Stimulated activated CD4-positive, alpha-beta T cell treated with anti-CD3 and anti-CD28 coated beads, Interleukin-1b, Interleukin-23, amount 100 ng/mL, for 24 hours (primary cell): ENCODE measurements around the gene HAUS7.
"Not testable (repeated sequence)": the region's sequence is repeated elsewhere in the genome, so short reads cannot be mapped to it uniquely, and the experiment has no call there.

Experiments used
- DNase-seq, 4 experiments: peaks; one replicate each; pipeline ENCODE4 v3.0.0-alpha.2; 2020; ENCODE audit warnings: low read depth in 4 of 4, low spot score in 1 of 4

HAUS7 gene

DNA sequence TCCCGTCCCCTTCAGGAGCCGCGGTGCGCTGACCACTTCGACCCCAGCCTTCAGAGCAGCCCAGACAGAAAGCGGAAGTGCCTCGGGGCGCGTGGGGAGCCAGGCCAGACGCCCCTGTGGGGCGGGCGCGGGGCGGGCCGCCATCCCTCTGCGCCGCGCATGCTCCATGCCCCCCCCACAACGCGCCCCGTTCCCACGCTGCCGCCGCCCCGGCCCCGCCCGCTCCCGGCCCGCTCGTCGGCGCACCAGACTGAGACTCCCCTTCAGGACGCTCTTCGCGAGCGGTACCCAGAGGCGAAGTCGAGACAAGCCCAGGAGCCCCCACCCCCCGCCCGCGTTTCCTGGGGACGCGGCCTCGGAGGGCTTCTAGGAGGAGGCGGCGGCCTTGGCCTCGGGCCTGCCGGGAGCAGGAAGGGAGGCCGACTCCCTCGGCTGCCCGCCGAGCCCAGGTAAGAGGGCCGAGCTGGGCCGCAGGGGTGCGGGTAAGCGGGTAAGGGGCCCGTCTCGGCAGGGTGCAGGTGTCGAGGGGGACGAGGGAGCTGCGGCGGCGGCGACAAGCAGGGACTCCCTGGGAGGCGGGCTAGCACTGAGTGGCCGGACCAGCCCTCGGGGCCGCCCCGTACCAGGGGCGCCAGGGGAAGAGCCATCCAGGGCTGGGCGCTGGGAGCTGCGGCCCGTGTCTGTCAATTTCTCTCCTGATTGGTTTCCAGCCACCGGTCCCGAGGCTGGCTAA, 59.0 kb downstream of the HAUS7 start, which contains the start of gene ZFP92:
Gene ZFP92, plus strand, starts transcription at position 218 of the 733 bp plus-strand sequence. CDS start 6,851 bp downstream, outside the sequence.
- DNase-seq = peak in 2 of 4 experiments; percentile 11

DNA sequence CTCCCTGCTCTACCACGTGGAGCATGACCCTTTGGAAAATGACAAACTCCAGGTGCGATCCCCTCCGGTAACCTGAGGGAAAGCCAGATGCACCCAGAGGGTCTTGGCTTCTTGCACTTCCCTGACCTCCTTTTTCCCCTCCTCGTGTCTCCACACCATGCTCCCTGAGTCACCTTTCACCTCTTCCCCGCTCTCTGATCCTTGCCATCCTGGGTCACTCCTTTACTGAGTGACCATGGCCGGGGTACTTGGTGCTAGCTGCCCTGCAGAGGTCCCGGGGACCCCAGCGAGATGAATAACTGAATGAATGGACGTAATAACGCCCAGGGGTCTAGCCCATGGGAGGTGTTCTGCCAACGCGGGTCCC, 59.5 kb downstream of the HAUS7 start:
- DNase-seq = no peak

DNA sequence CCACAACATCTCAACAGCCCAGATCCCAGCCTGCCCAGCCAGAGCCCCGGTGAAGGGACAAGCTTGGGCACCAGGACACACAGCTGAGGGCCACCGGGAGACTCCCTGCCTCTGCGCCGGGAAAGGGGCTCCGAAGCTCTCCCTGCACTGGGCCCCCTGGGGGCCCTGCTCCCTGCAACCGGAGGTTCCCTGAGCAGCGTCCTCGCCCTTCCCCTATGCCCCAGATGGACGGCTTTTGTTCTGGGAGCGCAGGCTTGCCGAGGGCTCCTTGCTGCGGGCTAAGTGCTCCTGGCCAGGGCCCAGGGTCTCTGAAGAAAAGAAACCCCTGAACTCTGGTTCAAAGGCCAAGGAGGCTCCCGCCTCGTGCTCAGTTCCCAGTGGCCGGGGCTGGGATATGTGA, 60.0 kb downstream of the HAUS7 start:
- DNase-seq = no peak

DNA sequence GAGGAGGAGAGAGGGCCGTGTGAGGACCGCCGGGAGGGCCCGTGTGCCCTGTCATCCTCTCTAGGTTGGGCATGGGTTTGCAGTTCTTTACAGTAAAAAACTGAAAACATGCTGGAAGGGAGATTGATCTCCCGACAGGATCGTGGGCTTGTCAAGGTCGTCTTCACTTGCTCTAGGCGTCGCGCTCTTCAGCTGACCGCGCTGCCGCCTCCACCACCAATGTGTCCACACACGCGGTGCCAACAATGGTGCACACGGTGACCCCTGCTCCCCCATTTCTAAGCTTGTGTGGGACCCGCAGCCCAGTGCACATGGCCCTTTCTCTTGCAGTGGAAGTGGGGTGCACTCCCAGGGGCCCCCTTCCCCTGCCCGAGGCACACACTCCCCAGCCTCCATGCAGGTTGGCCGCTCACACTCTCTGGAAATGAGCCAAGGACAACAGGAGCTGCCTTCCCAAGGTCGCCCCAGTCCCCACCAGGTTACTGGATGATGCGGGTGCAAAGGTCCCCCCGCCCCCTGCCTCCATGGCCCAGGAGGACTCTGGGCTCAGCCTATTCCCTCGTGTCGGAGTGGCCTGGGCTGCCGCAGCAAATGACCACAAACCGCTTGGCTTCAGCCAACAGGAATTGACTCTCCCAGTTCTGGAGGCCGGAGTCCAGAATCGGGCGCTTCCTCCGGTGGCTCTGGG, 60.8 kb downstream of the HAUS7 start:
- no peak for DNase-seq

DNA sequence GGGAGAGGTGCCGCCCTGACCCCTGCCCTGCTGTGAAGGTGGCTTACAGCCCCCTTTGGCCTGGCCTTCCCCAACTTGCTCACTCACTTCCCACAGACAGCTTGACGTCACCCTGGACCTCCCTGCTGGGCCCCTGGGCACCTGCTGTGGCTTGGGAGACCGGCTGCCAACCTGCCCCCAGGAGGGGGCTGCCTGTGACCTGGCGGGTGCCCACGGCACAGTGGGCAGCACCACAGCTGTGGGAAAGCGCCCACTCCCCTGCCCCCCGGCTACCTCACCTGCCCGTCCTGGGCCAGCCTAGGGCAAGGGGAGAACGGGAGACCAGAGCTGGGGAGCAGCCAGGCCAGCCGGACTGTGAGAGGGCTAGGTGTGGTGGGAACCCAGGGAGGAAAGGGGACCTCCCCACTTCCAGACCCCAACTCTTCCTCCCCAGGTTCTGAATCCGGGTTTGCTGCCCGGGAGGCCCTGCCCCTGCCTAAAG, 61.5 kb downstream of the HAUS7 start:
- no peak for DNase-seq

DNA sequence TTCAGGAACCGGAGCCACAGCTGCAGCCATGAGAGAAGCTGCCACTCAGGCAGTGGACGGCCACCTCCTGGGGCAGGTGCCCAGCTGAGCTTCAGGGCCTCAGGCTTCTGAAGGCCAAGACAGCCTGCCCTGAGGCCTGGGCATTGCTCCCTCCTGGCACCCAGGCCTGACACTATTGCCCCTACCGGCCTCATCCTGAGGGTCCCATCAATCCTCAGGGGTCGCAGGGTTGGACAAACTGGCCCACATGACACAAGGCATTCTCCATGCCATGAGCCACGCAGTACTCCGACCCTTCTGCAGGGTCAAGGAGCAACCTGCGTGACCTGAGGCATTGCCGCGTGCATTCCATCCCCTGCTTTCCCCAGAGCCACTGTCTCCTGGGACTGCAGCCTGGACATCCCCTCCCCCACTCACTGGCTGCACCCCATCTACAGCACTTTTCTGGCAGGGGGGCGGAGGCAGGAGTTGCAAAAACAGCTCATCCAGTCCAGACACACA, 62.1 kb downstream of the HAUS7 start:
- no peak for DNase-seq

DNA sequence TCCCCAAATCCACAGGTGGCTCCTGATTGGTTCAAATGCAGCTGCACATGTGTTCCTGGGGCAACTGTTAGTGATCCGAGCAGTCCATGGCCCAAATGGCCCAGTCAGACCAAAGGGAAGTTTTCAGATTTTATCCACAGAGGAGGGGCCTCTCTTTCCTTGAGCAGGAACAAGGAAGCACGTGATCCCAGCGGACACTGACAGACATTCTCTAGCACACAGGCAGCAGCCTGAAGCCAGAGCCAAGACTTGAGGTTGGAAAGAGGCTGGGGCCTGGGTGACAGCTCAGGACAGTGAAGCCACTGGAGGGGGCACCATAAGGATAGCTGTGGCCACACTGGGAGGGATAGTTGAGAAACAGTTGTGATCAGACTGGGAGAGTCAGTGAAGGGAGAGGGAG, 62.6 kb downstream of the HAUS7 start:
- no peak for DNase-seq

DNA sequence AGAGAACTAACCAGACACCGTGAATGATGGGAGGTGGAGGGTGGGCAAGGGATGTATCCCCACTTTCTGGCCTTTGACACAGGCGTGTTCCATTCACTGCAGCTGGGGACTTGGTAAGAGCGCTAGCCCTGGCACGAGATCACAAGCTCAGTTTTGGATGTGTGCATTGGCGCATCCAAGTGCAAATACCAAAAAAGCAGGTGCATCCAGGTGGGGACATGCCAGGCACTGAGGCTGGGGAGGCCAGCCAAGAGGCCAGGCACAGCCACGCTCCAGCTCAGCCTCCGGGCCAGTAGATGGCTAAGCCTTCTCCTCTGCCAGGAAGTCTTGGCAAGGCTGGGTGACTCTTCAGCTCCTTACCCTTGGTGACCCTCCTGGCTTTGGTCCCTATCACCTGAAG, 63.5 kb downstream of the HAUS7 start:
- no peak for DNase-seq

DNA sequence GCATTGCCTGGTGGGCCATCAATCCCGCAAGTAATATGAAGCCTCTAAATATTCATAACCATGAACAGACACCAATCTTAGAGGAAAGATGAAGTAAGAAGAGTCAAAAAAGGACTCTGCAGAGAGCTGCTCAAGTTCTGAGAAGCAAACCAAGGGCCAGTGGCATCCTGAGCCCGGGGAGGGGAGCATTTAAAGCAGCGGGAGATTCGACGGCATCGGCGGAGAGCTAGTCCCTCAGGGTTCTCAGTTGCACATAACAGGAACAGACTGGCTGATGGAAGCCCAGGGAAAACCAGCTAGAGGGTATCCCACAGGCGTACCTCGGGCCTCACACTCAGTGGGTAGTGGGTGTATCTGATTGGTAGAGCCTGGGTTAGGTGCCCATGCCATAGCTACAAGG, 64.4 kb downstream of the HAUS7 start:
- DNase-seq = no peak

DNA sequence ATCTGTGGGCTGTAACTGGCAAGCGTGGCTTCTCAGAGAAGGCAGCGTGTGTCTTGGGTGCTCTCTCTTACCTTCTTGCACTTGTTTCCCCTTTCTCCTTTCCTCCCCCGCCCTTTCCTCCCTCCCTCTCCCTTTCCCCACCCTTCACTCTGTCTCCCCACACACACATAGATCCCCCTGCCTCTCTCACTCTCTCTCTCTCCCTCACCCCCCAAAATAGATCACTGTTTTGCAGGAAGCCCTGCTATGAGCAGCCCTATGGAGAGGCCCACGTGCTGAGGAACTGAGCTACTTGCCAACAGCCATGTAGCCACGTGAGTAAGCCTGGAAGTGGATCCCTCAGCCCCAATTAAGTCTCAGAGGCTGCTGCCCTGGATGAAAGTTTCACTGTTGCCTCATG, 65.0 kb downstream of the HAUS7 start:
- DNase-seq = no peak

DNA sequence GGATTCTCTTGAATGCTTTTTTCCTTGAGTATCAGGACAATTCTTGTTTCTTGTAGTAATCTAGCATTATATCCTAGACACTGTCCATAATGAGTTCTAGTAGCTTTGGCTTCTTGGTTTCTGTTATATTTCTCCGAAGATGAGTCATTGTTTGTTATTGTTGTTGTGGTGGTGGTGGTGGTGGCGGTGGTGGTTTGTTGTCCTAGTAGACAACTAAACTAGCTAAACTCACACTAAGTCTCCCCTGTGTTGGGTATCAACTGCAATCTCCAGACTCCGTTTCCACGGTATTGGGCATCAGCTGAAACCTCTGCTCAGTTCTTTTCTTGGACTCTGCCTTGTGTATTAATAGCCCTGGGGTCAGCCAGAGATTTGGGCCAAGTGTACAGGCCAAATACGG, 66.0 kb downstream of the HAUS7 start:
- not testable (repeated sequence) for DNase-seq

DNA sequence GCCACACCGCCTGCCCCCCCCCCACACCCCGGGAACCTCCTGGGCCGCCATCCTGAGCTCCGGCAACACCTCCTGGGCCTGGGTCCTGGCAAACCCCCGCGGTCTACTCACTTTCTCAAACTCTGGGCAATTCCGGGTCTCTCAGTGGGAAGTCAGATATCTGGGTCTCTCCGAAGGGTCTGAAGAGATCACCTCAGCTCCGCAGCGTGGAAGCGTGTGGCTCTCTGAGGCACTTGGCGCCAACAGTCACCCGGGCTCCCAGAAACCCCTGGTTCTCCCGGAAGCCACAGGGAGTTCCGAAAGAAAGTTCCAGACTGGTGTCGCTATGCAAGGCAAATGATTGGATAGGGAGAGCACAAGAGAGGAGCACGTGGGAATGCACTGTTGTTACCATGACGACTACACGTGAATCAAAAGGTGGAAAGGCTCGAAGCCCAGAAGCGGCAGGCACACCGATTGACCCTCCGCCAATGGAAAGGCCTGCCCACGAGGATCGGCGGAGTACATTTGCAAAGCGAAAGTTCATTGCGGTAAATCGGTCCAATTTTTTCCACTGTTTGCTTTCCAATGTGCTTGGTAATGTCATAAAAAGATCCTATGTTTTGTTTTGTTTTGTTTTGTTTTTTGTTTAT, 69.1 kb downstream of the HAUS7 start, which contains the start of gene PNMA6E:
Gene PNMA6E, minus strand, starts transcription at position 218 of the 632 bp plus-strand sequence. CDS start 2,501 bp downstream, outside the sequence.
- no peak for DNase-seq

DNA sequence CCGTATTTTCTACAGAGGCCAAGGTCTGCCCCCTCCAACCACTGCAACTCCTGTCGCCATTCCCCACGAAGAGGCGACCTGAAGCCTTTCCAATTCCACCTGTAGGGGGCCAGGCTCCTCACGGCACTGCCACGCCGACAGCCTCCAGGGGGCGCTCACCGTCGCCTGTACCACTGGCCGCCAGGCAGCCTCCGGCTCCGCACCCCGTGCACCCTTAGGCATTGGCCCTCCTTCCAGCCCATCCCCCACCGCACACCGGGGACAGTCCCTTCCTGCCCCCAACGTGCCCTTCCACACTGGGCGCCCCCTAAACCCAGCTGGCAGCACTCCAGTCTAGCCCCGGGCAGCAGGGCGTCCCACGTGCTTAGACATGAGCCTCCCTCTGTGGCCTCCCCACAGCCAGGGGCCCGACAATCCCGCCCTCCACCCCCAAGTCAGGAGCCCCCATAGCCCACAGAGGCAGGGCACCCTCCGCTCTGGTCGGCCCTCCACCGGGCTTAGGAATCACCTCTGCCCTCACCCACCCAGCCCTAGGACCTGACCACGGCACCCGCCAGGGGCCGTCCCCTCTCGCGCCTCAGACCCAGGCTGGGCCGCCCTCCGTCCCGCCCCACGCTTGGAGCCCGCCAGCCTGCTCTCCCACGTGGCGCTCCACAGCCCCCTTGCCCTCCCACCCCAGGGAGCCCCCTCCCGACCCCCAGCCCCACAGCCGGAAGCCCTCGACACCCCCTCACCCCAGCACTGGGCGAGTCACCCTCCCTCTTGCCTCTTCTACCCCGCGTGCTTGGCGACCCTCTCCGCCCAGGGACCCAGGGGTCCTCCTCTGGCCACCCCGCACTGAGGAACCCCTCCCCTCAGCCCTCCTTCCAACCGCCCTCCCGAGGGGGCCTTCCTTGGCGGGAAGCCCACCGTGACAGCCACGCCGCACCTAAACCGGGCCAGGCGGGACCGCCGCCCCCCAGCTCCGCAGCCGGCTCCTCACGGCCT, 69.9 kb downstream of the HAUS7 start:
- DNase-seq = peak; percentile 25 to 49 (median 32)

DNA sequence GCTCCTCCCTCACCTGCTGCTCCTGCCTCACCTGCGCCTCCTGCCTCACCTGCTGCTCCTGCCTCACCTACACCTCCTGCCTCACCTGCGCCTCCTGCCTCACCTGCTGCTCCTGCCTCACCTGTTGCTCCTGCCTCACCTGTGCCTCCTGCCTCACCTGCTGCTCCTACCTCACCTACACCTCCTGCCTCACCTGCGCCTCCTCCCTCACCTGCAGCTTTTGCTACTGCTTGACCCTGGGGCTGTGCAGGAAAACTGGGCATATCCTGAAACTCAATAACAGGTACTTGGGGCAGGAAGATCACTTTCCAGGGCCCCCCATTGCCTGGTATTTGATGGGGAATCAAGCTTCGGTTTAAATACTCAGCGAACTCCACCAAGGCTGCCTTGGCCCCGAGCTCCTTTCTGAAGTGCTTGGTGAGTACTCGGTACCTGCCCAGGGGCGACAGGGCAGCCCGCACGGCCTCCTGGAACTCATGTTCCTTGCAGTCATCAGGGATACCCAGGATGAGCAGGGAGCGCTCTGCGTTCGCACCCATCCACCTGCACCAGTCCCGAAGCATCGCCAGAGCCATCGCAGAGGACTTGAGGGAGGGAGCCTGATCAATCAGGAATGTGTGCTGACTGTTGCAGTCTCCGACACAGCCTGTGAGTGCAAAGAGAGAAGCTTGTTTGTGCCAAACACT, 72.0 kb downstream of the HAUS7 start:
- no peak for DNase-seq
